H1 (cell line): ENCODE data around the gene CXCR4.

Source experiments
- BACH1 ChIP-seq: IDR thresholded peaks from 2 replicates; pipeline ENCODE4 v1.6.1; 2012; ENCODE audit warnings: low read length, improper control_type of control experiment
- EZH2 ChIP-seq: fragments of 200-600 bp; sonication (generic); IDR thresholded peaks from 2 replicates; pipeline ENCODE4 v1.7.1; 2012; ENCODE audit warnings: low read depth, mild to moderate bottlenecking, moderate library complexity, low read length, inconsistent platforms; ENCODE audit not compliant: severe bottlenecking
- POLR2A ChIP-seq, 2 experiments: IDR thresholded peaks; 1 replicate in 1 of 2; 2 replicates in 1 of 2; pipeline ENCODE4 v1.6.1; 2011; ENCODE audit warnings: low read depth in 2 of 2, low read length in 2 of 2, mild to moderate bottlenecking in 2 of 2; ENCODE audit errors: control extremely low read depth in 1 of 2
- POLR2AphosphoS5 ChIP-seq: IDR thresholded peaks from 2 replicates; pipeline ENCODE4 v1.6.1; 2011; ENCODE audit warnings: low read depth, low read length
- SIN3A ChIP-seq, 2 experiments: IDR thresholded peaks in 1 of 2; conservative IDR thresholded peaks in 1 of 2; 2 replicates each; pipeline ENCODE4 v1.6.1; 2011 to 2012; ENCODE audit warnings: low read length in 2 of 2, improper control_type of control experiment in 1 of 2, low read depth in 1 of 2, mild to moderate bottlenecking in 1 of 2
- TF ChIP-seq, protein P1 (sequence below): IDR thresholded peaks from 2 replicates; pipeline ENCODE4 v1.6.1; 2011; ENCODE audit warnings: low read length, improper control_type of control experiment
- TF ChIP-seq, protein P2 (sequence below), 3 experiments: IDR thresholded peaks; 1 replicate in 2 of 3; 2 replicates in 1 of 3; pipeline versions ENCODE4 v1.5.1 to v1.6.1; 2011; ENCODE audit warnings: low read length in 3 of 3, mild to moderate bottlenecking in 3 of 3, inconsistent platforms in 2 of 3, low read depth in 1 of 3, moderate library complexity in 1 of 3; ENCODE audit not compliant: insufficient read depth in 1 of 3; ENCODE audit errors: control extremely low read depth in 1 of 3
- TF ChIP-seq, protein P3 (sequence below): IDR thresholded peaks from 2 replicates; pipeline ENCODE4 v1.6.1; 2012; ENCODE audit warnings: inconsistent platforms
- TF ChIP-seq, protein P4 (sequence below): IDR thresholded peaks from 2 replicates; pipeline ENCODE4 v1.6.1; 2012; ENCODE audit warnings: inconsistent platforms

DNA sequence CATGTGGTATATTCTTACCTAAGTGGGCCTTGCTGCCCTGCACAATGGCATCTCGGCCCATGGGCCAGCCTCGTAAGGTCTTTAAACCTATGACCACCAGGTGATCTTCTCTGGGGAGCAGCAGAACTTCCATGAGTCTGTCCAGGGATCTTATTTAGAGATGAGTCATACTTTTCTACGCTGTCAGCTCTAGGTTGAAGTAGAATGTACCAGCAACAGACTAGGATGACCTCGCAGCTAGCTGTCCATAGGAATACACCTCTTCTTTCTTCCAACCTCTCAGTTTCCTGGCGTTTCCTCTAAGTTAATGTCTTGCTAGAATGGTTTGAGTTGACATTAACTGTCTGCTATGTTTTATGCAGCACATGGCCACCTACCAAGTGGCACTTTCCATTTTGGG lies 15.6 kb upstream of the CXCR4 start:
- TF ChIP-seq, protein P1, sequence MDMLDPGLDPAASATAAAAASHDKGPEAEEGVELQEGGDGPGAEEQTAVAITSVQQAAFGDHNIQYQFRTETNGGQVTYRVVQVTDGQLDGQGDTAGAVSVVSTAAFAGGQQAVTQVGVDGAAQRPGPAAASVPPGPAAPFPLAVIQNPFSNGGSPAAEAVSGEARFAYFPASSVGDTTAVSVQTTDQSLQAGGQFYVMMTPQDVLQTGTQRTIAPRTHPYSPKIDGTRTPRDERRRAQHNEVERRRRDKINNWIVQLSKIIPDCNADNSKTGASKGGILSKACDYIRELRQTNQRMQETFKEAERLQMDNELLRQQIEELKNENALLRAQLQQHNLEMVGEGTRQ, result no peak
- TF ChIP-seq POLR2AphosphoS5, result no peak
- no peak for TF ChIP-seq BACH1
- TF ChIP-seq POLR2A (IDR thresholded peaks at IDR 0.05; ENCODE audit: control extremely low read depth in 1 of 2, low read depth in 2 of 2, low read length in 2 of 2), result no peak
- TF ChIP-seq, protein P2, sequence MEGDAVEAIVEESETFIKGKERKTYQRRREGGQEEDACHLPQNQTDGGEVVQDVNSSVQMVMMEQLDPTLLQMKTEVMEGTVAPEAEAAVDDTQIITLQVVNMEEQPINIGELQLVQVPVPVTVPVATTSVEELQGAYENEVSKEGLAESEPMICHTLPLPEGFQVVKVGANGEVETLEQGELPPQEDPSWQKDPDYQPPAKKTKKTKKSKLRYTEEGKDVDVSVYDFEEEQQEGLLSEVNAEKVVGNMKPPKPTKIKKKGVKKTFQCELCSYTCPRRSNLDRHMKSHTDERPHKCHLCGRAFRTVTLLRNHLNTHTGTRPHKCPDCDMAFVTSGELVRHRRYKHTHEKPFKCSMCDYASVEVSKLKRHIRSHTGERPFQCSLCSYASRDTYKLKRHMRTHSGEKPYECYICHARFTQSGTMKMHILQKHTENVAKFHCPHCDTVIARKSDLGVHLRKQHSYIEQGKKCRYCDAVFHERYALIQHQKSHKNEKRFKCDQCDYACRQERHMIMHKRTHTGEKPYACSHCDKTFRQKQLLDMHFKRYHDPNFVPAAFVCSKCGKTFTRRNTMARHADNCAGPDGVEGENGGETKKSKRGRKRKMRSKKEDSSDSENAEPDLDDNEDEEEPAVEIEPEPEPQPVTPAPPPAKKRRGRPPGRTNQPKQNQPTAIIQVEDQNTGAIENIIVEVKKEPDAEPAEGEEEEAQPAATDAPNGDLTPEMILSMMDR (IDR thresholded peaks at IDR 0.05; ENCODE audit: control extremely low read depth in 1 of 3, insufficient read depth in 1 of 3, low read depth in 1 of 3, low read length in 3 of 3), result no peak
- TF ChIP-seq, protein P3, sequence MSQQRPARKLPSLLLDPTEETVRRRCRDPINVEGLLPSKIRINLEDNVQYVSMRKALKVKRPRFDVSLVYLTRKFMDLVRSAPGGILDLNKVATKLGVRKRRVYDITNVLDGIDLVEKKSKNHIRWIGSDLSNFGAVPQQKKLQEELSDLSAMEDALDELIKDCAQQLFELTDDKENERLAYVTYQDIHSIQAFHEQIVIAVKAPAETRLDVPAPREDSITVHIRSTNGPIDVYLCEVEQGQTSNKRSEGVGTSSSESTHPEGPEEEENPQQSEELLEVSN, result no peak
- TF ChIP-seq SIN3A (conservative IDR thresholded peaks at IDR 0.05 in 1 of 2, IDR thresholded peaks at IDR 0.05 in 1 of 2; ENCODE audit: low read depth in 1 of 2, low read length in 2 of 2), result no peak
- TF ChIP-seq, protein P4, sequence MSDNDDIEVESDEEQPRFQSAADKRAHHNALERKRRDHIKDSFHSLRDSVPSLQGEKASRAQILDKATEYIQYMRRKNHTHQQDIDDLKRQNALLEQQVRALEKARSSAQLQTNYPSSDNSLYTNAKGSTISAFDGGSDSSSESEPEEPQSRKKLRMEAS, result no peak
- no peak for TF ChIP-seq EZH2
